Measurements from ENCODE around the gene MRTFA.
"Not testable (repeated sequence)": the region's sequence is repeated elsewhere in the genome, so short reads cannot be mapped to it uniquely, and the experiment has no call there.

The MRTFA gene

DNA sequence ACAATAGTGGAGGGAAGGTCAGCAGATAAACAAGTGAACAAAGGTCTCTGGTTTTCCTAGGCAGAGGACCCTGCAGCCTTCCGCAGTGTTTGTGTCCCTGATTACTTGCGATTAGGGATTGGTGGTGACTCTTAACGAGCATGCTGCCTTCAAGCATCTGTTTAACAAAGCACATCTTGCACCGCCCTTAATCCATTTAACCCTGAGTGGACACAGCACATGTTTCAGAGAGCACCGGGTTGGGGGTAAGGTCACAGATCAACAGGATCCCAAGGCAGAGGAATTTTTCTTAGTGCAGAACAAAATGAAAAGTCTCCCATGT, 136.1 kb downstream of the MRTFA start:
- H3K4me1 Mint-ChIP-seq: peaks cover 12% of the 10 kb centered on the region
- H3K27me3 Mint-ChIP-seq, H3K9me3 Mint-ChIP-seq, H3K27ac Mint-ChIP-seq, CTCF ChIA-PET, H3K36me3 Mint-ChIP-seq, H3K4me3 Mint-ChIP-seq, DNase-seq: not testable (repeated sequence)

GRCh38 chr22:40499209-40499623, 137.3 kb downstream of the MRTFA start:
- CTCF ChIA-PET: interaction anchor here (0.6 kb wide), 1 partner anchor 56 kb away, joined by 5 read pairs; no protein-coding TSS in a partner anchor
- Mint-ChIP-seq H3K36me3 (peaks cover 7% of the 10 kb centered on the region), H3K9me3 (no peaks in the 10 kb centered on the region), H3K4me3 (no peak overlapping the region), H3K27ac (no peak overlapping the region), H3K27me3 (no peaks in the 10 kb centered on the region), H3K4me1 (peaks cover 12% of the 10 kb centered on the region)
- DNase-seq: no peak

DNA sequence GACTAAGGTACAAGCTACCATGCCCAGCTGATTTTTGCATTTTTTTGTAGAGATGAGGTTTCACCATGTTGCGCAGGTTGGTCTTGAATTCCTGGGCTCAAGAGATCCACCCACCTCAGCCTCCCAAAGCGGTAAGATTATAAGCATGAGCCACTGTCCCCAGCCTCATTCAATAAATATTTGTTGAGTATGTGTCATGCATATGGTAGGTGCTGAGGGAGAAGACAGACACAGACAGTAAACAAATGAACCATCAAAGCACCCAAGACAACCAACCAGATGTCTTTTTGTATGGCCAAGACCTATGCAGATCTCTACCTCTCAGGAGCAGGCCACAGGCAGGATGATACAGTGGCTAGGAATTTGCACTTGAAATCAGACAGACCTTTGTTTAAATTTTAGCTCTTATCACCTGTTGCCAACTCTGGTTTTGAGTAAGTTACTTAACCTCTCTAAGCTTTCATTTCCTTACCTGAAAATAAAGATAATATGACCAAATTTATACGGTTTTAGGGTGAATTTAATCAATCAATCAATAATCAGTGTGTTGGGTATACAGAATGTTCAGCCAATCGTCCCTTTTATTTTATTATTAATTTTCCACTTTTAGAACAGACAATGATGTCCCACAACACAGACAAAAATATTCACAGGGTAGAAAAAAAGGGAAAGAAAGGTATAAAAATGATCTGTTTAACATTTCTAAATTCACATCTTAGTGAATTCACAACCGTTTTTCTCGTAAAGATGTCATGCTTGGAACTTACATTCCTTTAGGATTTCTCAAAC, 137.9 kb downstream of the MRTFA start:
- H3K27ac Mint-ChIP-seq: no peak overlapping the region
- no peak for DNase-seq

DNA sequence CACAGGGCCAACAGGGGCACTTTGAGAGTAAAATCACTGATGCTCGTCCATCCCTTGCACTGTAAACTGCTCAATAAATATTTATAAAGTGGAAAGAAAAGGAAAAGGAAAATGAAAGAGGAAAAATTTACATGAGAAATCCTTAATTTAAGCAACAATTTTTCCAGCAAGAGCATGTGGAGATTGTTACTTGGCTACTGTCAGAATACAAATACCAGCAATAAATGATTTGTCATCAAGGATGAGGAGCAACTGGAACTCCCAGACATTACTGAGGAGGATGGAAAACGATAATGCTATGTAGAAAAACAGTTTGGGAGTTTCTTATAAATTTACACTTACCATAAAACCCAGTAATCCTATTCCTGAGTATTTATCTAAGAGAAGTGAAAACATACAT, 143.1 kb downstream of the MRTFA start:
- H3K27ac Mint-ChIP-seq: no peak overlapping the region
- peaks cover 4% of the 10 kb centered on the region for H3K36me3 Mint-ChIP-seq
- H3K9me3 Mint-ChIP-seq: no peaks in the 10 kb centered on the region
- no peak for DNase-seq
- peaks cover 16% of the 10 kb centered on the region for H3K4me1 Mint-ChIP-seq
- no peaks in the 10 kb centered on the region for H3K27me3 Mint-ChIP-seq
- CTCF ChIA-PET: interaction anchor here (1.1 kb wide), 1 partner anchor 57 kb away, joined by 4 read pairs; no protein-coding TSS in a partner anchor
- H3K4me3 Mint-ChIP-seq: no peak overlapping the region

More for the DNA sequence above, 137.9 kb downstream of the MRTFA start:
- Mint-ChIP-seq H3K4me1 (peaks cover 12% of the 10 kb centered on the region), H3K4me3 (no peak overlapping the region), H3K36me3 (peaks cover 7% of the 10 kb centered on the region), H3K27me3 (no peaks in the 10 kb centered on the region), H3K9me3 (no peaks in the 10 kb centered on the region)
- CTCF ChIA-PET: interaction anchor here (0.6 to 1.1 kb wide), 2 partner anchors 57 to 62 kb away, joined by 3 to 5 read pairs; no protein-coding TSS in a partner anchor

GRCh38 chr22:40491990-40492631, 144.4 kb downstream of the MRTFA start:
- no peak for DNase-seq
- Mint-ChIP-seq H3K9me3 (no peaks in the 10 kb centered on the region), H3K36me3 (peaks cover 2% of the 10 kb centered on the region), H3K4me3 (no peak overlapping the region), H3K27ac (no peak overlapping the region), H3K27me3 (no peaks in the 10 kb centered on the region), H3K4me1 (peaks cover 19% of the 10 kb centered on the region)
- CTCF ChIA-PET: interaction anchor here (0.6 to 1.8 kb wide), 3 partner anchors 55 to 178 kb away, joined by 3 to 4 read pairs (median 3); no protein-coding TSS in a partner anchor

- no peaks in the 10 kb centered on the region for H3K27me3 Mint-ChIP-seq
- H3K36me3 Mint-ChIP-seq: peaks cover 5% of the 10 kb centered on the region
- H3K4me1 Mint-ChIP-seq: peaks cover 35% of the 10 kb centered on the region
- H3K27ac Mint-ChIP-seq: no peak overlapping the region
- no peaks in the 10 kb centered on the region for H3K9me3 Mint-ChIP-seq
- no peak overlapping the region for H3K4me3 Mint-ChIP-seq
- no peak for DNase-seq
- CTCF ChIA-PET: interaction anchor here (0.8 to 6.2 kb wide), 14 partner anchors 10 to 411 kb away, joined by 3 to 77 read pairs (median 4); no protein-coding TSS in a partner anchor
Observed at GRCh38 chr22:40487663-40488249, 148.8 kb downstream of the MRTFA start.

DNA sequence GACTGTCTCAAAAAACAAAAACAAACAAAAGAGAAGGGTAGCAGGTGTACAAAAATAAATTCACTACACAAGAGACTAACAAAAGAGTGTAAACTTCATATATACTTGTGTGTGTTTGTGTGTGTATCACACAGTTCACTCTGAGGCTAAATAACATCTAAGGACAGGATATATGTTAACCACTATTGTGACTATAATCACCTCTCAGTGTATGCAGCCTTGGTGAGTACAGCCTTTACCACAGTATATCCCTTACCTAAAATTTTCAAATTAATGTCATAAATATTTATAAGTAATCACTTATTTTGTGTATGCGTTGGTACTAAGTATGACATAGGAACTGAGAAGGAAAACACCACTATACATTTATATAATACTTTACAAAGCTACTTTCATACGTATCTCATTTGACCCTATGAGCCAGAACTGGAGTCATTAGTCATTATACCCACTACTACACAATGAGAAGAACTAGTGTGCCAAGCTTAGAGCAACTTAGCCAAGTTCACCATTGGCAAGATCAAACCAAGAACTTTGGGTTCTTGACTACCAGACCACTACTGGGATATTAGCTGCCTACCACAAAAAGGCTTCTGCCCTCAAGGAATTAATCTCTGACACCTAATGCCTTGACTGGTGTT, 149.4 kb downstream of the MRTFA start:
- Mint-ChIP-seq H3K4me1 (peaks cover 28% of the 10 kb centered on the region), H3K27ac (no peak overlapping the region), H3K36me3 (peaks cover 6% of the 10 kb centered on the region), H3K4me3 (no peak overlapping the region), H3K27me3 (no peaks in the 10 kb centered on the region), H3K9me3 (no peaks in the 10 kb centered on the region)
- CTCF ChIA-PET: interaction anchor here (0.9 to 6.2 kb wide), 8 partner anchors 14 to 412 kb away, joined by 3 to 77 read pairs (median 4); no protein-coding TSS in a partner anchor
- no peak for DNase-seq

- no peak for DNase-seq
- no peaks in the 10 kb centered on the region for H3K27me3 Mint-ChIP-seq
- no peak overlapping the region for H3K27ac Mint-ChIP-seq
- peaks cover 30% of the 10 kb centered on the region for H3K4me1 Mint-ChIP-seq
- H3K36me3 Mint-ChIP-seq: peaks cover 9% of the 10 kb centered on the region
- CTCF ChIA-PET: interaction anchor here (0.6 to 6.2 kb wide), 5 partner anchors 36 to 413 kb away, joined by 3 to 77 read pairs (median 3); no protein-coding TSS in a partner anchor
- H3K4me3 Mint-ChIP-seq: no peak overlapping the region
- no peaks in the 10 kb centered on the region for H3K9me3 Mint-ChIP-seq
Observed at GRCh38 chr22:40485813-40486667, 150.5 kb downstream of the MRTFA start.

GRCh38 chr22:40484906-40485669, 151.4 kb downstream of the MRTFA start:
- Mint-ChIP-seq H3K27me3 (no peaks in the 10 kb centered on the region), H3K4me3 (no peak overlapping the region), H3K4me1 (peaks cover 36% of the 10 kb centered on the region), H3K27ac (no peak overlapping the region), H3K9me3 (no peaks in the 10 kb centered on the region), H3K36me3 (peaks cover 10% of the 10 kb centered on the region)
- CTCF ChIA-PET: interaction anchor here (1.1 to 6.2 kb wide), 3 partner anchors 35 to 161 kb away, joined by 3 to 77 read pairs (median 4); no protein-coding TSS in a partner anchor
- DNase-seq: no peak

DNA sequence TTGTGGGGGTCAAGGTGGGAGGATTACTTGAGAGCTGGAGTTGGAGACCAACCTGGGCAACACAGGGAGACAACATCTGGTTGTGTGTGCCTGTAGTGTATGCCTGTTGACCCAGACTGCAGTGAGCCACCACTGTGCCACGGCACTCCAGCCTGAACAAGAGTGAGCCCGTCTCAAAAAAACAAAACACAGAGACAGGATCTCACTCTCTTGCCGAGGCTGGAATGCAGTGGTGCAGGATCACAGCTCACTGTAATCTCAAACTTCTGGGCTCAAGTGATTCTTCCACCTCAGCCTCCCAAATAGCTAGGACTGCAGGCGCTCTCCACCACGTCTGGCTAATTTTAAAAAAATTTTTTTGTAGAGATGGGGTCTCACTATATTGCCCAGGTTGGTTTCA, 153.6 kb downstream of the MRTFA start:
- peaks cover 10% of the 10 kb centered on the region for H3K36me3 Mint-ChIP-seq
- peaks cover 42% of the 10 kb centered on the region for H3K4me1 Mint-ChIP-seq
- CTCF ChIA-PET: interaction anchor here (1.3 to 1.9 kb wide), 2 partner anchors 16 to 46 kb away, joined by 4 to 8 read pairs; no protein-coding TSS in a partner anchor
- DNase-seq: no peak
- H3K27me3 Mint-ChIP-seq: no peaks in the 10 kb centered on the region
- no peaks in the 10 kb centered on the region for H3K9me3 Mint-ChIP-seq
- no peak overlapping the region for H3K4me3 Mint-ChIP-seq
- no peak overlapping the region for H3K27ac Mint-ChIP-seq

DNA sequence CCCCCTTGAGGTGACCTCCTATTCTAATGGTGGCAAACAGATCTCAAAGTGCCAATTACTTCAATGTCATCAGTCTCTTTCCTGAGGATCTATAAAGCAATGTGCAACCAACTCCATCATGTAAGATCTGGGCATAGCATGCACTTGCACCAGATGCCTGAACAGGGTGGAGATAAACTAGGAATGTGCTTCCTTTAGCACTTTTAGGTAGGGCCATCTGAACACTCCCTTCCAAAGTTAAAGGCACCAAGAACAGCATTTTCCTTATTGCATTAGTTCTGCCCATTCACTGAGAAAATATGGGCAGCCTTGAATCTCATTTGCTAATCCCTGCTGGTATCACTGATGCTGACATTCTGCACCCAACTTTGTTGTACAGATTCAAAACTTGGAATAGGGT, 154.1 kb downstream of the MRTFA start:
- no peaks in the 10 kb centered on the region for H3K9me3 Mint-ChIP-seq
- no peak overlapping the region for H3K27ac Mint-ChIP-seq
- H3K36me3 Mint-ChIP-seq: peaks cover 10% of the 10 kb centered on the region
- CTCF ChIA-PET: interaction anchor here (1.3 to 1.9 kb wide), 2 partner anchors 15 to 45 kb away, joined by 4 to 8 read pairs; no protein-coding TSS in a partner anchor
- H3K4me3 Mint-ChIP-seq: no peak overlapping the region
- H3K4me1 Mint-ChIP-seq: peaks cover 43% of the 10 kb centered on the region
- no peaks in the 10 kb centered on the region for H3K27me3 Mint-ChIP-seq
- DNase-seq: no peak

- CTCF ChIA-PET: no interaction called here
Observed at GRCh38 chr22:40480996-40481395, 155.5 kb downstream of the MRTFA start.

More at GRCh38 chr22:40480996-40481395, 155.5 kb downstream of the MRTFA start:
- Mint-ChIP-seq H3K4me3 (no peak overlapping the region), H3K27me3 (no peaks in the 10 kb centered on the region), H3K27ac (no peak overlapping the region), H3K36me3 (peaks cover 10% of the 10 kb centered on the region), H3K9me3 (no peaks in the 10 kb centered on the region), H3K4me1 (peaks cover 40% of the 10 kb centered on the region)
- DNase-seq: no peak
